HepG2 (cell line): Measurements from ENCODE around the gene HNRNPF. TPM values are rescaled to one million over a fixed set of nuclear protein-coding genes. Genes with fewer than 3 reads are reported as not detected.

ENCODE experiments used
- CBFB ChIP-seq: sonication (generic); formaldehyde crosslinking; IDR thresholded peaks from 2 replicates; pipeline ENCODE4 v1.4.0; 2020; ENCODE audit warnings: missing genetic modification reagents
- RFX5 ChIP-seq: IDR thresholded peaks from 2 replicates; pipeline ENCODE4 v1.6.1; 2011; ENCODE audit warnings: low read depth, low read length, improper control_type of control experiment
- SOX6 ChIP-seq, 2 experiments: fragments of 450-650 bp in 1 of 2; sonication (generic) in 1 of 2; formaldehyde crosslinking in 1 of 2; IDR thresholded peaks; 2 replicates each; pipeline versions ENCODE4 v1.4.0 to v1.6.1; 2017 to 2020; ENCODE audit warnings: antibody characterized with exemption in 1 of 2, mild to moderate bottlenecking in 1 of 2, missing genetic modification reagents in 1 of 2
- ZNF230 ChIP-seq: sonication (generic); formaldehyde crosslinking; IDR thresholded peaks from 2 replicates; pipeline ENCODE4 v1.4.0; 2020; ENCODE audit warnings: mild to moderate bottlenecking, missing genetic modification reagents
- ZNF263 ChIP-seq: sonication (generic); formaldehyde crosslinking; IDR thresholded peaks from 2 replicates; pipeline ENCODE4 v1.4.0; 2020; ENCODE audit warnings: missing genetic modification reagents
- ZNF607 ChIP-seq: sonication (generic); formaldehyde crosslinking; IDR thresholded peaks from 2 replicates; pipeline ENCODE4 v1.5.1; 2020; ENCODE audit warnings: missing genetic modification reagents, mild to moderate bottlenecking, borderline replicate concordance
- polyA plus RNA-seq, 8 experiments: library from polyadenylated mRNA; depleted of rRNA in 3 of 8; stranded (reverse) in 7 of 8; unstranded in 1 of 8; fragments of >200 nt; fragmentation: Illumina TruSeq in 4 of 8; extraction: Trizol in 4 of 8; gene quantifications; 2 replicates each; pipeline versions ENCODE4 v1.2.1 to v1.2.3, GENCODE V29; 2011 to 2016; ENCODE audit warnings: low read depth in 4 of 8, missing spikeins in 1 of 8, mixed read lengths in 1 of 8; ENCODE audit not compliant: insufficient read depth in 1 of 8
- total RNA-seq, 5 experiments: library from RNA; depleted of rRNA; stranded (reverse); fragments of >200 nt; fragmentation: Illumina TruSeq; extraction: Trizol; gene quantifications; 2 replicates each; pipeline ENCODE4 v1.2.3, GENCODE V29; 2016; ENCODE audit warnings: low read depth in 1 of 5
- TF ChIP-seq, protein P1 (sequence below), 2 experiments: fragments of 450-650 bp in 1 of 2; sonication (generic) in 1 of 2; formaldehyde crosslinking in 1 of 2; IDR thresholded peaks; 2 replicates each; pipeline versions ENCODE4 v1.6.1 to v1.8.0; 2016 to 2022; ENCODE audit warnings: antibody characterized with exemption in 1 of 2, mild to moderate bottlenecking in 1 of 2, missing genetic modification reagents in 1 of 2
- TF ChIP-seq, protein P2 (sequence below): sonication (generic); formaldehyde crosslinking; IDR thresholded peaks from 2 replicates; pipeline ENCODE4 v1.5.0; 2020; ENCODE audit warnings: missing genetic modification reagents
- TF ChIP-seq, protein P3 (sequence below): sonication (generic); formaldehyde crosslinking; IDR thresholded peaks from 2 replicates; pipeline ENCODE4 v1.5.0; 2020; ENCODE audit warnings: mild to moderate bottlenecking, missing genetic modification reagents, borderline replicate concordance
- TF ChIP-seq, protein P4 (sequence below): sonication (generic); formaldehyde crosslinking; IDR thresholded peaks from 2 replicates; pipeline ENCODE4 v1.5.1; 2020; ENCODE audit warnings: mild to moderate bottlenecking, missing genetic modification reagents

HNRNPF gene
- total and polyA plus RNA-seq, 2 of the 13 experiments (the other 11 are each of a cell fraction or from before 2014, with no cell fraction given), result 166 to 308 TPM

DNA sequence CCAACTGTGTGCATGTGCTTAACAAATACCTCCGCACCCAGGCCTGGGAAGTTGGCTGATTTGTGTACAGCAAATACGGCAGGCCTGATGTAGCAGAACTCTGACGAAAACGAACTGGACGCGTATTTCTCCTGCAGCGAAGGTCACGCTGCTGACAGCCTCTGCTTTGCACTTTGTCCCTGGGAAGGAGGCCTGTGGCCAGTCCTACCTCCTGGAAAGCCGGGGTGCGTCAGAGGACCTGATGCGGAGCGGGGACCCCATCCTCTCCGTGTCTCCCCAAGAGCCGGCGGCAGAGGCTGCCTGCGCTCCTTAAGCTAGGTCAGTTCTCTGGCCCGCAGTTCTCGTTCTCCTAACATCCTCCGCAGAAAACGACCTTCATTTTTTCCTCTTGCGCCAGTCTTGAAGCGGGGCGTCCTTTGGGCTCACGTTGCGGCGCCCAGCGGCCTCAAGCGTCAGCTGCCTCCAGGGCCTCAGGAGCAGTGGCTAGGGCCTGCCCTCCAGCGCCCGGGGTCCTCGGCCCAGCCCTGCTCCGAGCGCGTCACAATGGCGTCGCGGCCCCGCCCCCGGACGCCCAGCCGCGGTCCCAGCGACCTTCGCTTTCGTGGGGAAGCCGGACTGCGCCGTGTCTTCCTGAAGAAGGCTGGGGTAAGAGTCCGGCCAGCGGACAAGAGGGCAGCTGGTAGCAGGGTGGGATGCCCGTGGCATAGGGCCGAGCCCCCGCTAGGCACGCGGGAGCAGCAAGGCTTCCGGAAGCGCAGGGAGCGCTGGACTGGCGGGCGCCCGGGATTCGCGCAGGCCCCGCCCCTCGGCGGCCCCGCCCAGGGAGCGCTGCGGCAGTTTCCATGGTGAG is 27.5 kb upstream of the HNRNPF start, which contains the start of gene ZNF487 (continued):
- TF ChIP-seq, protein P1, sequence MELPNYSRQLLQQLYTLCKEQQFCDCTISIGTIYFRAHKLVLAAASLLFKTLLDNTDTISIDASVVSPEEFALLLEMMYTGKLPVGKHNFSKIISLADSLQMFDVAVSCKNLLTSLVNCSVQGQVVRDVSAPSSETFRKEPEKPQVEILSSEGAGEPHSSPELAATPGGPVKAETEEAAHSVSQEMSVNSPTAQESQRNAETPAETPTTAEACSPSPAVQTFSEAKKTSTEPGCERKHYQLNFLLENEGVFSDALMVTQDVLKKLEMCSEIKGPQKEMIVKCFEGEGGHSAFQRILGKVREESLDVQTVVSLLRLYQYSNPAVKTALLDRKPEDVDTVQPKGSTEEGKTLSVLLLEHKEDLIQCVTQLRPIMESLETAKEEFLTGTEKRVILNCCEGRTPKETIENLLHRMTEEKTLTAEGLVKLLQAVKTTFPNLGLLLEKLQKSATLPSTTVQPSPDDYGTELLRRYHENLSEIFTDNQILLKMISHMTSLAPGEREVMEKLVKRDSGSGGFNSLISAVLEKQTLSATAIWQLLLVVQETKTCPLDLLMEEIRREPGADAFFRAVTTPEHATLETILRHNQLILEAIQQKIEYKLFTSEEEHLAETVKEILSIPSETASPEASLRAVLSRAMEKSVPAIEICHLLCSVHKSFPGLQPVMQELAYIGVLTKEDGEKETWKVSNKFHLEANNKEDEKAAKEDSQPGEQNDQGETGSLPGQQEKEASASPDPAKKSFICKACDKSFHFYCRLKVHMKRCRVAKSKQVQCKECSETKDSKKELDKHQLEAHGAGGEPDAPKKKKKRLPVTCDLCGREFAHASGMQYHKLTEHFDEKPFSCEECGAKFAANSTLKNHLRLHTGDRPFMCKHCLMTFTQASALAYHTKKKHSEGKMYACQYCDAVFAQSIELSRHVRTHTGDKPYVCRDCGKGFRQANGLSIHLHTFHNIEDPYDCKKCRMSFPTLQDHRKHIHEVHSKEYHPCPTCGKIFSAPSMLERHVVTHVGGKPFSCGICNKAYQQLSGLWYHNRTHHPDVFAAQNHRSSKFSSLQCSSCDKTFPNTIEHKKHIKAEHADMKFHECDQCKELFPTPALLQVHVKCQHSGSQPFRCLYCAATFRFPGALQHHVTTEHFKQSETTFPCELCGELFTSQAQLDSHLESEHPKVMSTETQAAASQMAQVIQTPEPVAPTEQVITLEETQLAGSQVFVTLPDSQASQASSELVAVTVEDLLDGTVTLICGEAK (IDR thresholded peaks at IDR 0.05), result no peak
- TF ChIP-seq, protein P1 (CRISPR knock-in tag; IDR thresholded peaks at IDR 0.05), result peak; percentile 66
- peak; percentile 66; the same call in 1 of the 2 replicates for TF ChIP-seq ZNF230 (CRISPR knock-in tag)
- TF ChIP-seq, protein P2, sequence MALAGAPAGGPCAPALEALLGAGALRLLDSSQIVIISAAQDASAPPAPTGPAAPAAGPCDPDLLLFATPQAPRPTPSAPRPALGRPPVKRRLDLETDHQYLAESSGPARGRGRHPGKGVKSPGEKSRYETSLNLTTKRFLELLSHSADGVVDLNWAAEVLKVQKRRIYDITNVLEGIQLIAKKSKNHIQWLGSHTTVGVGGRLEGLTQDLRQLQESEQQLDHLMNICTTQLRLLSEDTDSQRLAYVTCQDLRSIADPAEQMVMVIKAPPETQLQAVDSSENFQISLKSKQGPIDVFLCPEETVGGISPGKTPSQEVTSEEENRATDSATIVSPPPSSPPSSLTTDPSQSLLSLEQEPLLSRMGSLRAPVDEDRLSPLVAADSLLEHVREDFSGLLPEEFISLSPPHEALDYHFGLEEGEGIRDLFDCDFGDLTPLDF (CRISPR knock-in tag), result peak; percentile 85
- peak; percentile 82; the same call in 1 of the 2 replicates for TF ChIP-seq ZNF607 (CRISPR knock-in tag)
- TF ChIP-seq SOX6 (IDR thresholded peaks at IDR 0.05), result no peak
- TF ChIP-seq SOX6 (CRISPR knock-in tag; IDR thresholded peaks at IDR 0.05), result peak; percentile 75
- peak; percentile 51; the same call in 1 of the 2 replicates for TF ChIP-seq RFX5
- peak; percentile 42; the same call in 1 of the 2 replicates for TF ChIP-seq ZNF263 (CRISPR knock-in tag)
- TF ChIP-seq, protein P3, sequence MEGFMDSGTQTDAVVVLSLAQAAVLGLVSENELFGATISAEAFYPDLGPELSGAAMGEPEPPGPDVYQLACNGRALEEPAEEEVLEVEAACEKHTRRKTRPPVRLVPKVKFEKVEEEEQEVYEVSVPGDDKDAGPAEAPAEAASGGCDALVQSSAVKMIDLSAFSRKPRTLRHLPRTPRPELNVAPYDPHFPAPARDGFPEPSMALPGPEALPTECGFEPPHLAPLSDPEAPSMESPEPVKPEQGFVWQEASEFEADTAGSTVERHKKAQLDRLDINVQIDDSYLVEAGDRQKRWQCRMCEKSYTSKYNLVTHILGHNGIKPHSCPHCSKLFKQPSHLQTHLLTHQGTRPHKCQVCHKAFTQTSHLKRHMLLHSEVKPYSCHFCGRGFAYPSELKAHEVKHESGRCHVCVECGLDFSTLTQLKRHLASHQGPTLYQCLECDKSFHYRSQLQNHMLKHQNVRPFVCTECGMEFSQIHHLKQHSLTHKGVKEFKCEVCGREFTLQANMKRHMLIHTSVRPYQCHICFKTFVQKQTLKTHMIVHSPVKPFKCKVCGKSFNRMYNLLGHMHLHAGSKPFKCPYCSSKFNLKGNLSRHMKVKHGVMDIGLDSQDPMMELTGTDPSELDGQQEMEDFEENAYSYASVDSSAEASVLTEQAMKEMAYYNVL, result peak; percentile 83
- TF ChIP-seq, protein P4, sequence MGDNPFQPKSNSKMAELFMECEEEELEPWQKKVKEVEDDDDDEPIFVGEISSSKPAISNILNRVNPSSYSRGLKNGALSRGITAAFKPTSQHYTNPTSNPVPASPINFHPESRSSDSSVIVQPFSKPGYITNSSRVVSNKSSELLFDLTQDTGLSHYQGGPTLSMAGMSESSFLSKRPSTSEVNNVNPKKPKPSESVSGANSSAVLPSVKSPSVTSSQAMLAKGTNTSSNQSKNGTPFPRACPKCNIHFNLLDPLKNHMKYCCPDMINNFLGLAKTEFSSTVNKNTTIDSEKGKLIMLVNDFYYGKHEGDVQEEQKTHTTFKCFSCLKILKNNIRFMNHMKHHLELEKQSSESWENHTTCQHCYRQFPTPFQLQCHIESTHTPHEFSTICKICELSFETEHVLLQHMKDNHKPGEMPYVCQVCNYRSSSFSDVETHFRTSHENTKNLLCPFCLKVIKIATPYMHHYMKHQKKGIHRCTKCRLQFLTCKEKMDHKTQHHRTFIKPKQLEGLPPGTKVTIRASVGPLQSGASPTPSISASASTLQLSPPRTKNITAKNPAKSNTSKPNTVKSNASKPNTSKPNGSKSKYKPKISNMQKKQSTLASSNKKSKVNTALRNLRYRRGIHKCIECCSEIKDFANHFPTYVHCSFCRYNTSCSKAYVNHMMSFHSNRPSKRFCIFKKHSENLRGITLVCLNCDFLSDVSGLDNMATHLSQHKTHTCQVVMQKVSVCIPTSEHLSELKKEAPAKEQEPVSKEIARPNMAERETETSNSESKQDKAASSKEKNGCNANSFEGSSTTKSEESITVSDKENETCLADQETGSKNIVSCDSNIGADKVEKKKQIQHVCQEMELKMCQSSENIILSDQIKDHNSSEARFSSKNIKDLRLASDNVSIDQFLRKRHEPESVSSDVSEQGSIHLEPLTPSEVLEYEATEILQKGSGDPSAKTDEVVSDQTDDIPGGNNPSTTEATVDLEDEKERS, result peak; percentile 86; the same call in 1 of the 2 replicates
- TF ChIP-seq CBFB (CRISPR knock-in tag), result peak; percentile 79; the same call in 1 of the 2 replicates
